Measurements from ENCODE around the gene SPDEF.

Gene SPDEF

DNA sequence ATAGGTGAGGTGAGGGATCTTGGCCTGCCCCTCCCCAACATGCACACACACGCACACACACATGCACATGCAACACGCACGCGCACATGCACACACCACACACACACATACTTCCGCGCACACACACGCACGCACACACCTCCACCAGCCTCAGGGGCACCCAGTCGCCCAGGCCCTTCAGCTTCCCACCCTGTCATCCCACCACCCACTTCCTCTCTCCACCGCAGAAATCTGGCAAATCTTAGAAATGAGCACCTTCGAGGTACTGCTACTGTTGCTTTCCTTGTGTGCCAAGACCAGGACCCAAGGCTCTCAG, 1.2 kb downstream of the SPDEF start:
- H3K27ac ChIP-seq = no peak overlapping the region
- ChIA-PET POLR2A (ENCODE audit: low non-redundant PET) (no interaction called here), CTCF (no interaction called here)
- TF ChIP-seq CTCF (conservative IDR thresholded peaks at IDR 0.05; ENCODE audit: low read depth) = no peak
- no peak for DNase-seq (ENCODE audit: low spot score)

- ChIA-PET POLR2A (ENCODE audit: low non-redundant PET) (no interaction called here), CTCF (no interaction called here)
- DNase-seq (ENCODE audit: low spot score) = no peak
- no peak overlapping the region for H3K27ac ChIP-seq
- TF ChIP-seq CTCF (conservative IDR thresholded peaks at IDR 0.05; ENCODE audit: low read depth) = no peak
Measured at GRCh38 chr6:34554291-34555006, 1.7 kb downstream of the SPDEF start.

DNA sequence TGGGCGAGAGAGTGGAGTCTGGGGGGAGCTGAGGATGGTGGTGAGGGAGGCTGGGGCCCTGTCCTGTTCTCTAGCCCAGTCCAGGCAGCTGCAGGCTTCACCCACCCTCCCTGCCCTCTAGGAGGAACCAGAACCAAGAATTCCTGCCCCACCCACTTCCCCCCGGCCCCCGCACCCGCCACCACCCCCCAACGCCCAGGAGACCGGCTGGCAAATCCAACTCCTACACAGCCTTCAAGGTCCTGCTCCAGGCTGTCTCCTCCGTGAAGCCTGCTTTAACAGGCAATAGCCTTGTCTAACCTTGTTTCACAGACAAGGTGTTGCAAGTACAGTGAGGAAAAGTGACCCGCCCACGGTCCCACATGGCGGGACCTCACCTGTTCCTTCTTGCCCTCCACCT, 2.4 kb downstream of the SPDEF start:
- no peak for DNase-seq (ENCODE audit: low spot score)

DNA sequence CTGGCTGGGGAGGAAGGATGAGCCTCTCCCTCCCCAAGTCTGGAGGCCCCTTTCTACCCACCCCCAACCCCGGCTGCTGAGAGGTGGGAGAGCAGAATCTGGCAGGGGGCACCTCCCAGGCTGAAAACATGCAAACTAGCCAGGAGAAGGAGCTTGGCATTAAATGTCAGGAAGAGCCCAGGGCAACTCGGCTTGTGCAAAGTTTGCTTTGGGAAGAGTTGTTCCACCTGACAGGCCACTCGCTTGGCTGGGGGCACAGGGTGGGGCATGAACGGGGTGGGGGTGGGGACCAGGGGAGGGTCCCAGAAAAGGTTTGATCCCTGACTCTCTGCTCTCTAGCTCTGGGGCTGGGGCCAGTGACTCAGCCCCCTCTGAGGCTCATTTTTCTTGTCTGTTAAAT, 3.0 kb downstream of the SPDEF start:
- H3K27ac ChIP-seq = no peak overlapping the region
- ChIA-PET CTCF (no interaction called here), POLR2A (ENCODE audit: low non-redundant PET) (no interaction called here)
- DNase-seq (ENCODE audit: low spot score) = no peak
- no peak for TF ChIP-seq CTCF (conservative IDR thresholded peaks at IDR 0.05; ENCODE audit: low read depth)

More for the DNA sequence above, 2.4 kb downstream of the SPDEF start:
- no peak for TF ChIP-seq CTCF (conservative IDR thresholded peaks at IDR 0.05; ENCODE audit: low read depth)
- no peak overlapping the region for H3K27ac ChIP-seq
- ChIA-PET POLR2A (ENCODE audit: low non-redundant PET) (no interaction called here), CTCF (no interaction called here)

DNA sequence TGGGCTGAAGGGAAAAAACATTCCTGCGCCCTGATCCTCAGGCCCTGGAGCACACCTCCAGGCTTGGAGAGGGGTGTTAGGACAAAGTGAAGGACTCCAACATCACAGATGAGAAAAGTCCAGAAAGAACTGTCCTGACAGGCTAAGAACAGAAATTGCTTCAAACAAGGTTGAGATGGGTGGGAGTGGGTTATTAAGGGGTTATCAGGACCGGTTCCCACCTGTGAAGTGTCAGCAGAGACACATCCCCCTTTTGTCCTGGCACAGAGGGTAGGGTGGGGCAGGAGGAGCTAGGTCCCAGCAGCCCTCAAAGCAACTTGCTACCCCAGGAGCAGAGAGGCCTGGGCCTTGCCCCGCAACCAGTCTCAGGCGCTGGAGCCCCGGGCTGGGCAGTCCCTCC, 3.5 kb downstream of the SPDEF start:
- CTCF ChIA-PET = no interaction called here
- DNase-seq (ENCODE audit: low spot score) = no peak
- no peak for TF ChIP-seq CTCF (conservative IDR thresholded peaks at IDR 0.05; ENCODE audit: low read depth)
- no peak overlapping the region for H3K27ac ChIP-seq
- POLR2A ChIA-PET (ENCODE audit: low non-redundant PET) = no interaction called here

GRCh38 chr6:34551720-34552119, 4.4 kb downstream of the SPDEF start:
- no peak overlapping the region for H3K27ac ChIP-seq
- no peak for TF ChIP-seq CTCF (conservative IDR thresholded peaks at IDR 0.05; ENCODE audit: low read depth)
- CTCF ChIA-PET = no interaction called here
- POLR2A ChIA-PET (ENCODE audit: low non-redundant PET) = no interaction called here
- DNase-seq (ENCODE audit: low spot score) = no peak

DNA sequence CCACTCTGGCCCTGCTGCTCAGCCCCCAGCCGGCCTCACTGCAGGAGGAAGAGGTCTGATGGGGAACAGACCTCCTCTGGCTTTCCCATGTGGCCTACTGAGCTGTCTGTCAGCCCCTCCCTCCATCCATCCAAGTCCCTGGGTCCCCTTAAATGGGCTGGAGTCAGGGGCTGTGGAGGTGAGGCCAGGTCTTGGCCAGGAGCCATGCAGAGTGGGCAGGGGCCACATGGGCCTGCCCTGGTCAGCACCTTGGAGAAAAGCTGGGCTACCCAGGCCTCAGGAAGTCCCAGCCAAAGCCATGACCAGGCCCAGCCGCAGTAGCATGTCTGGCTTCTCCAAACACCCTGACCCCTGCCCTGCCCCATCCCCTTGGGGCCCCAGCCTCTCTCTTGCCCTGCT, 6.3 kb downstream of the SPDEF start:
- CTCF ChIA-PET = interaction anchor here (0.6 kb wide), 1 partner anchor 89 kb away, joined by 3 read pairs; no protein-coding TSS in a partner anchor
- POLR2A ChIA-PET (ENCODE audit: low non-redundant PET) = no interaction called here
- DNase-seq (ENCODE audit: low spot score) = no peak
- no peak for TF ChIP-seq CTCF (conservative IDR thresholded peaks at IDR 0.05; ENCODE audit: low read depth)
- H3K27ac ChIP-seq = no peak overlapping the region
